Measurements from ENCODE around the gene NCF2.

GRCh38 chr1:183544598-183545297 is 45.5 kb downstream of the NCF2 start:
- TF ChIP-seq EZH2 (IDR thresholded peaks at IDR 0.05; ENCODE audit: low read length, unreplicated experiment), result no peak
- TF ChIP-seq CTCF (conservative IDR thresholded peaks at IDR 0.05; ENCODE audit: low read depth, low read length), result no peak

Measured in PC-3 (cell line).